OCI-LY1 (cell line): ENCODE results near the gene PIK3R5.

ENCODE experiments used
- CTCF ChIP-seq: fragments of 200-600 bp; sonication (generic), shearing (Covaris generic); IDR thresholded peaks from 2 replicates; pipeline ENCODE4 v1.5.1; 2017; ENCODE audit warnings: mild to moderate bottlenecking, antibody characterized with exemption, low read length, moderate library complexity, mixed read lengths
- EZH2 ChIP-seq: fragments of 200-600 bp; sonication (generic), shearing (Covaris generic); IDR thresholded peaks from 2 replicates; pipeline ENCODE4 v1.8.0; 2017; ENCODE audit warnings: borderline replicate concordance, mixed run types, mild to moderate bottlenecking, antibody characterized with exemption, low read length, moderate library complexity, mixed read lengths

GRCh38 chr17:8893621-8894201, 71.8 kb downstream of the PIK3R5 start:
- TF ChIP-seq EZH2 (no peak), CTCF (no peak)
